Tongue (tissue), 2 donors: ENCODE measurements around the gene C1orf52. TPM values are rescaled to one million over a fixed set of nuclear protein-coding genes. Genes with fewer than 3 reads are reported as not detected.
"Not testable (repeated sequence)": the region's sequence is repeated elsewhere in the genome, so short reads cannot be mapped to it uniquely, and the experiment has no call there.

Source experiments
- DNase-seq: peaks from one replicate; pipeline ENCODE4 v3.0.0-alpha.2; 2015
- total RNA-seq: library from RNA; depleted of rRNA; stranded (reverse); fragments of >200 nt; gene quantifications from one replicate; pipeline ENCODE4 v1.2.3, GENCODE V29; 2014

The C1orf52 gene
- total RNA-seq, 1 donor from 2014 or later: 16.7 TPM

DNA sequence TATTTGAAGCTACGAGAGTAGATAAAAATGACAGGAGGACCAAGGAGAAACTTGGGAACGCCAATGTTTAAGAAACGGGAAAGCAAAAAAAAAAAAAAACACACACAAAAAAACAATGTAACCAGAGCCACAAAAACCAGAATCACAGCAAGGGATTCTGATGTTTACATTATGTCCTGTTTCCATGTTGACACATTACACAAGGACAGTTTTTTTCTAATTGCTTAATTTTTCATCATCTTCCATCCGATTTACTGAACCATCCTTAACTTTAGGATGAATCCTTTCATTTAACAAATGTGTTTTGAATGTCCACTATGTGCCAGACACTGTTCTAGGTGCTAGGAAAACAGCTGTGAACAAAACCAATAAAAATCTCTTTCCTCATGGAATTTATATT lies 18.3 kb upstream of the C1orf52 start:
- DNase-seq: no peak

DNA sequence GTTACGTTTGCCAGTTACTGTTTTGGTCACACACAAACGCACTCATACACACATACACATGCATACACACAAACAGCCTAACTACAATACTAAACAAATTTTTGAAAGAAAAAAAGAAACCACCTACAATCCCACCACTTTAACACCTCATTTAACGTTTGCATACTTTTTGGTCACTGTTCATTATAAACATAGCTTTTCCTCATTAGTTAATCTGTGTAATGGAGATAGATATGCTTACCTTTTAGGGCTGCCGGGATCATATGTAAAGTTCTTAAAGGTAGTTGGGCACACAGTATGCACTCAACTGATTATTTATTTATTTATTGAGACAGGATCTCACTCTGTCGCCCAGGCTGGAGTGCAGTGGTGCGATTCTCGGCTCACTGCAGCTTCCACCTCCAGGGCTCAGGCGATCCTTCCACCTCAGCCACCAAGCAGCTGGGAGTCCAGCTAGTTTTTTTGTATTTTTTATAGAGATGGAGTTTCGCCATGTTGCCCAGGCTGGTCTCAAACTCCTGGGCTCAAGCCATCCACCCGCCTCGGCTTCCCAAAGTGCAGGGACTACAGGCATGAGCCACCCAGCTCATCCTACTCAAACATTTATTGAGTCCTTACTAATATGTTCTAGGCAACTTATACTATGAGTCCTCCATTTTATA lies 17.6 kb upstream of the C1orf52 start:
- DNase-seq: no peak

DNA sequence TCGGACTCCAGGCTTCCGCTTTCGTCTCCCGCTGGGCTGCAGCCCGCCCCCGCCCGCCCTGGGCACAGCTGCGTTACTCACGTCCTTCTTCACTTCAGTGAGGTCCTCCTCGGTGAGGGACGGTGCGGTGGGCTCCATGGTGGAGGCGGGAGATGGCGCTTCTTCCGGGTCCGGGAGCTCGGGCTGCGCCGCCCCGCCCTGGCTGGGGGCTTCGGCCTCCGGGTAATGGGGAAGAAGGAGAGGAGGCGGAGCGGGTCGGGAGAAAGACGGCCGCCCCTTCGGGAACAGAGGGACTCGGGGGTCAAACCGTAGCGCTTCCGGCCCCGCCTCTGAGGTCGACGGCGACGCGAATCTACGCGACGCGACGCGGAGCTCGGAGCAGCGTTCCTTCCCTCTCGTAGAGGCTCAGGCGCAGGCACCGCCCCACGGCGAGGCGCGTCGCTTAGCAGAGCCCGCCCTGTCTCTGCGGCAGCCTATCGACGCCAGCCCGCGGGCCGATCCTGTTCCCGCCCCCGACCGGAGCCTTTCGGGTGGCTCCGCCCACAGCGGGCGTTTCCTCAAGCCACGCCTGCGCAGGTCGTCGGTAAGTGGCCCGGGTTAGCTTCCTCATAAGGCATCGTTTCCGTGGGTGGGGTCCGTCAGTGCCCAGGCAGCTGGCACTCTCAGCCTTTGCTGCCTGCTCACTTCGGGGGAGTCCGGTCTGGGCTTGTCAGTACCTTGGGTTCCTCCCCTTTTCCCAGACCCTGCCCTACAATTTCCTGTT lies 16.9 kb upstream of the C1orf52 start, which contains the start of gene BCL10:
TSS of gene BCL10 (minus strand) at position 418 of the 763 bp plus-strand sequence. CDS start at position 138, 280 bp downstream.
- DNase-seq: peak; percentile 99

DNA sequence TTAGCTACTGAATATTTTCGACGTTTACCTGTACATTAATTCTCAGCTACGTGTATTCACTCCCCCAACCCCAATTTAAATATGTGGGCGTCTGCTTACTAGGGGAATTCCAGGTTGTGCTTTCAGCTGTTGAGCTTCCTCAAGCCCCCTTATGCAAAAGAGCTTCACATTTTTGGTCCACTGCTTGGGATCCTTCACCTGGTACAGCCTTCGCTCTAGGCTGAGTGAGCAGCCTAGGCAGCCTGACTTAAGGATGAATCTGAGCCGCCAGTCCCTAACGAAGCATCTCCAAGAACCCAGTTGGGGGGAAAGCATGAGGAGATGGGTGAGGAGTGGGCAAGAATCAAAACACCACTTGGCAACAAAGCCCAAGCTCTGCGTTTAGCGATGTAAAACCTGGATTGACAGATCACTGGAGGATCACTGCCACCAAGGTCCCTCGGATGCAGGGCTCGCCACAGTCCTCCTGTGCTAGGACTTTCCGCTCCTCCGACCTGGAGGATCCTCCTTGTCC lies 16.3 kb upstream of the C1orf52 start:
- no peak for DNase-seq

DNA sequence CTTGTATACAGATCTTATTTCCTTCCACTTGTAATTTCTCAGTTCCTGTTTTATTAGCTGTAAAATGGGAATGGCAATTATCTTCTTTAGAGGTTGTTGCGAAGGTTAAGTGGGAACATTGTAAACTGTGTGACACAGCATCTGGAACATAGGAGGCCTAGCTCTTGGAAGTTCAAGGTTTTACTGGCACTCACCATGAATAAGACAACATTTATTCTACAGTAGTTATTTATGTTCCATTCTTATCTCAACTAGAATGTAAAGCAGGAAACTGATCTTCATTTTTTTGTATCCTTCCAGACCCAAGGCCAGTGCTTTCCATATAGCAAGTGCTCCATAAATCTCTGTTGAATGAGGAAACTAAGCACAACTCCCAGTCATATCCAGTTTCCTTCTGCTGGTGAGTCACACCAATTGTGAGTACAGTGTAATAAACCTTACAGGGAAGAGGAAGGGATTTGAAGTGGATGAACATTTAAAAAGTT lies 15.5 kb upstream of the C1orf52 start:
- peak; percentile 21 for DNase-seq

DNA sequence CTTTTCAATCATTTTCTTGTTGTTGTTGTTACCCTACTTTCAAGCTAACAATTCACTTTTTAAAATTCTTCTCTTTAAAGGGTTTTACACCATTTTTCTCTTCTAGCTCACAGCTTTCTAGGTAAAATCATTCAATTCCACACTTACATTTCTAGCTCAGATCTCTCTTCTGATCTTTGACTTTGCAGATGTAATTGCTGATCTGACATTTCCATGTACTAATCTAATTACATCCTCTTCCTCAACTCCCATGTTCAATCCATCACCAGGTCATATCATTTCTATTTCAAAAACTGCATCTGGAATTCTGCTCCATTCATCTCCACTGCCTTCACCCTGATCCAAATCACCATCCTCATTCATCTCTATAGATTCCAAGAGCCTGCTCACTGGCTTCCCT lies 13.9 kb upstream of the C1orf52 start:
- DNase-seq: no peak

DNA sequence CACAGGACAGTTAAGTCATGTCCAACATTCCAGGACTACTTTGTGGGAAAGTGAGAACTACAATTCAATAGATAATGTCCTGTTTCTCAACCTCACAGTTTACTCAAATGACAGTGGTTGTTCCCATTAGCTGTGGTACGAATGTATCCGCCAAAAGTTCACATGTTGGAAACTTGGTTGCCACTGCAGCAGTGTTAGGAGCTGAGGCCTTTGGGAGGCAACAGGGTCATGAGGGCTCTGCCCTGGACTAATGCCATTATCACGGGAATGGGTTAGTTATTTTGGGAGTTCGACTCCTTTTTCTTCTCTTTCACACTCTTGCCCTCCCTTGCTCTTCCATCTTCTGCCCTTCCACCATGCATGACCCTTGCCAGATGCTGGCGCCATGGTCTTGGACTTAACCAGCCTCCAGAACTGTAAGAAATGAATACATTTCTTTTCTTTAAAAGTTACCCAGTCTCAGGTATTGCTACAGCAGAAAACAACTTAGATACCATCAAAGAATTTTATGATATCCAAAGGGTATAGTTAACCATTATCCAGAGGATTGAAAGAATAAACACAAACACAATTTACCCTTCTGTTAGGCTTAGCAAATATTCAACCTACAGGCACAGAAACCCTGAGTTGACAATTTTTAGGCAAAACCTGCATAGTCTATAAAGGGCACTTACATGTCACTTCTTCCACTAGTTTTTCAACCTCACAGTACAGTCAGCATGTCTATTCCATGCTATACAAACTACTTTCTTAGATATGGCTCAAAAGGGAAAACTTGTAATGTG lies 9.5 kb upstream of the C1orf52 start:
- no peak for DNase-seq

DNA sequence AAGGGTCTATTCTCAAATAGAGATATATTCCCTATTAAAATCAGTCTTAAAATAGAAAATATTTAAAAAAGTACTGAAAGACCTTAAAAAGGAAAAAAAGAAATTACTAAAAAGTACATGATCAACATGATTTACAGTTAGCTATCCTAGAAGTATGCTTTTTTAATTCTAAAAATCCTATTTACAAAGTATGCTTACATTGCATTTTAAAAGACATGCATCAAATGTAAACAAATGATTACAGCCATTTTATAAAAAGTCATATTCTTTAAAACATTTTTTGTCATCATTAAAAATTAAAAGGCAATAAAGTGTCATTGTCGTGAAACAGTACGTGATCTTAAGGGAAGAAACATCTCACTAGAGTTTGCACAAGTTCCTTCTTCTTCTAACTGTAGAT lies 7.9 kb upstream of the C1orf52 start:
- no peak for DNase-seq

DNA sequence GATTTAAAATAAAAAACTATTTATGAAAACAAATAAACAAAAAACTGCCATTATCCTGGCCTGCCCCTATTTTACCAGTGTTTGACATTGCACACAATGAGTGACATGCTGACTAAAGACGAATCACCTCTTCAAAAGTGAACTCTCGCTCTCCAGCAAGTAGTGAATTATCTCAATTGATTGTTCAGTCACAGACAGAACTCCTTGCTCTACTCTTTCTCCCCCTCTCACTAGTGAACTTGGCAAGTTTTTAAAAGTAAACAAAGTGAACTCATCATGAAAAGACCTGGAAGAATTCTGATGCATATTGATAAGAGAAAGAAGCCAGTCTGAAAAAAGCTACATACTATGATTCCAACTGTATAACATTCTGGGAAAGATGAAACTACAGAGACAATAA lies 4.7 kb upstream of the C1orf52 start:
- DNase-seq: no peak

DNA sequence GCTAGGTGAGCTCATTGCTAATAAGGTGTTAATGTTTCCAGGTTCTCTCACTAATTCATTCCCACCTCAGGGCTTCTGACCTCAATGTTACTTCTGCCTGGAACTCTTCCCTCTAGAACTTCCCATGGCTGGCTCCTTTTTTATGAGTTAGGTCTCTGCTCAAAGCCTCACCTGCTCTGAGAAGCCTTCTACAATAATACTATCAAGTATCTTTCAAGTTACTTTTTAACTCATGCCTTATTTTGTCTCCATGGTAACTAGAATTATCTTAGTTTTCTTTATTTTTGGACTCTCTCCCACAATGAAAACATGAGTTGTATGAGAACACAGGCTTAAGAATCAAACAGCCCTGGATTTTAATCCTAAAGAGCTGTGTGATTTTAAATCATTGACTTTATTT lies 3.5 kb upstream of the C1orf52 start:
- DNase-seq: no peak

DNA sequence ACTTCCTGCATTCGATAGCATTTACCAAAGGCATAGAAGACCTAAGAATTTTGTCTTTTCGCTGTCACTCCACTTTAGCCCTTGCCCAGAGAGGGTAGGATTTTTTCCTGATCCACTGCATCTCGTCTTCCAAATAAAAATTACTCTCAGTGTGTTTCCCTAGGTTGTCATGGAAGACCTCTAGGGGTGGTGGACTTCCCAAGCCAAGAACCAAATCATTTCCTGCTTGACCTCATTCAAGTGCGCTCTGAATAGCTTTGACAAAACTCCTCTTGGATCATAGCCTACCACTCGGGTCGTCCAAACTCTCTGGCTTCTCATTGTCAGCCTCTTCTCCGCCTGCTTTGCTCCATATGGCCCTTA lies 431 bp upstream of the C1orf52 start:
- peak; percentile 81 for DNase-seq

DNA sequence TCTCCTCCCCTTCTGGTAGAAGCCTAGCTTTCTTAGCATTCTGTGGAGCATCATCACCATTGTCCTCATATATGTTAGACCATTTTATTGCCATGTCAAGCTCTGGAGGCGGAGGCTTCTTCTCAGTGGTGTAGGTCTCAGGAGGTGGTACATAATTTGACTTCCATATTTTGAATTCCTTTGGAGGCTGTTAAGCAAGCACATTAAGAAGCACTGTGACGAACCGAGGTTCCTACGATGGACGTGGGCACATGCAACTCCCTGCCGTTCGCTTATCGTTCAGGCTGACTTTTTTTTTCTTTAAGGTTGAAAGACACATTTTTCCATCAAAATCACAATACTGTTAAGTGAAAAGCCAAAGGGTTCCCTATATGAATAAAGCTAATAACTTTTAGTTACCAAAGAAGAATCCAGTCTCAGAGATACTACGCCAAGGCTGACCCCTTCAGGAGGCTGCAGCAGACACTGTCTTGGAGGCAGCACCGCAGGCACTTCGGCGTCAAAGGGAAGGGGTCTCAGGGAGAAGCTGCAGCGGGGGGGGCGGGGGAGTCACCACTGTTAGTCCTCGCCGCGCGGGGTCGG lies 835 bp downstream of the C1orf52 start:
- peak; percentile 29 for DNase-seq

DNA sequence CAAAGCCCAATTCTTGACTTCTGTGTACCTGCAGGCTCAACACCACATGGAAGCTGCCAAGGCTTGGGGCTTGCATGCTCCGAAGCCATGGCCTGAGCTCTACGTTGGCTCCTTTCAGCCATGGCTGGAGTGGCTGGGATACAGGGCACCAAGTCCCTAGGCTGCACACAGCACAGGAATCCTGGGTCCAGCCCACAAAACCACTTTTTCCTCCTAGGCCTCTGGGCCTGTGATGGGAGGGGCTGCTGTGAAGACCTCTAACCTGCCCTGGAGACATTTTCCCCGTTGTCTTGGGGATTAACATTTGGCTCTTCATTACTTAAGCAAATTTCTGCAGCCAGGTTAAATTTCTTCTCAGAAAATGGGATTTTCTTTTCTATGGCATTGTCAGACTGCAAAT lies 10.4 kb downstream of the C1orf52 start:
- DNase-seq: not testable (repeated sequence)

DNA sequence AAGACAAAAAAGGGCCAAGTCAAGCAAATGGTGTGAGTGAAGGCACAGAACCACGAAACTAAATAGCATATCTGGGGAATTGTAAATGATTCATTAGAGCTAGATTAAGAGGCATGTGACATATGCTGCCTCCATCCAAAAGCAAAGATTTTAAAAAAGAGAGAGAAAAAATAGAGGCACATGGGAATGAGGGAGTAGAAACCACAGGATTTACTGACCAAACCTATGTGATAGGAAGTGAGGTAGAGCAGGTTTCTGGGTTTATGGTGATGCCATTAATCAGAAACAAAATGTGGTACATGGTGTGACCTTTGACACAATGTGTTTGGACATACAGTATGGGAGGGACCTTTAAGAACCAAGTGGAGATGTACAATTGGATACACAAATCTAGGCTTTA lies 13.6 kb downstream of the C1orf52 start:
- DNase-seq: no peak

DNA sequence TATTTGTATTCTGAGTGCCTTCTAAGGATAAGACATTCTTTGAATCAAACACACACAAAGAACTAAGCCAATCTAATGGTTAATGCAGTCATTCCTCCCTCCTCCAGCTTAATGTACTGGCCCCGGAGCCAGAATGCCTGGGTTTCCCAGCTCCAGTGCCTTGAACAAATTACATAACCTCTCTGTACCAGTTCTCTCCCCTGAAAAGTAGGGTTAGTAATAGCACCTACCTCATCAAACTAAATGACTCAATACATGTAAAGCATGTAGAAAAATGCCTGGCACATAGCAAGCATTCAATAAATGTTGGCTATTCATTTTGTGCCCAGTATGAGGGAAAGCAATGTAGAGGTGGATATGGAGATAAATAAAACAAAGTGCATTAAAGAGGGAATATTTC lies 14.0 kb downstream of the C1orf52 start:
- DNase-seq: no peak

DNA sequence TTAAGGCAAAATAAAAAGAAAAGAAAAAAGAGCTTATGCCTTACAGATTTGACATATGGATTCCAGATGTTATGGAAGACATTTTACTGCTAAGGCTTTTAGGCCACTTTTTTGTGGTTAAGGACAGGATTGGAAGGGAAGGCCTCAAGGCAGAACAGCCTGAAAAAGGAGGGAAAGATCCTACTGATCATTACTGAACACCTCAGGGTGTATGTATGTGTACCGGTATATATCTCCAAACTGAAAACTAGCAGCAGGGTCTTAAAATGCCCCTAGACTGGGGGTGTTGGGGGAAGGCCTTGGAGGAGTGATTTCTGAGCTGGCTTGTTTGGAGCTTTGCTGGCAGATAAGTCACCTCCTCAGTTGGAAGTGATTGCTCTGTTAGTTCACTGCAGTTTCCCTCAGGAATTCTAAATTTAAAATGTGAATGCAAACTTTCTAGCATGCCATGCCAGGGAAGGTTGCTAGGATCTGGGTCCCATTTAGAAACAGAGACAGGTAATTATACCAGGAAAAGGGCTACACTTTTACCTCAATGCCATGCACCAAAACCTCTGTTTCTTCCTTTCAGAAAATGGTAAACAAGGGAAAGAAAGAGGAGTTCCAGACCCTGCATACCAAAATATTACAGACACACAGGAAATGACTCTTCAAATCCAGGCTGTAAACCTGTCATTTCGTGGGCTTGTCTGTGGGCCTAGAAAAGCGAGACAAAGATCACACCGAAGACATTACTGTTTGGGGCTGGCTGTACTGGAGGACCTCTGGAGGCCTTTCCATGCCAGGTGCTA lies 15.0 kb downstream of the C1orf52 start:
- peak; percentile 69 for DNase-seq

DNA sequence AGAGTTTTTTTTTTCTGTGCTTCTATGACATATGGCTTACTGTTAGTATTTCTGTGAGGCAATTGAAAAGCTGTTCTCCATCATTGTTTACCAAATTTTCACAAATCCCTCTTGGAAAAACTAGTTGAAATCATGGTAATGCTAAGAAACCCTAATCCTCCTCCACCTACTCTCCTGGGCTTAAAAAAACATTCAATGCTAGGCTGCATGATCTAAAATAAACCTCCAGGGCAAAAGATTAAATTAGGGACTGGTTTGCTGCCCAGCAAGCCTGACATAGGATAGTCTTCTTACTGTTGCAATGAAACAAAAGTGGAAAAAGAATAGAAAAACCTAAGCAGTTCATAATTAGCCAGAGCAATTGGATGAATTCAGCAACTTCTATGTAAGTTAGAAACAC lies 16.1 kb downstream of the C1orf52 start:
- DNase-seq: peak; percentile 50

DNA sequence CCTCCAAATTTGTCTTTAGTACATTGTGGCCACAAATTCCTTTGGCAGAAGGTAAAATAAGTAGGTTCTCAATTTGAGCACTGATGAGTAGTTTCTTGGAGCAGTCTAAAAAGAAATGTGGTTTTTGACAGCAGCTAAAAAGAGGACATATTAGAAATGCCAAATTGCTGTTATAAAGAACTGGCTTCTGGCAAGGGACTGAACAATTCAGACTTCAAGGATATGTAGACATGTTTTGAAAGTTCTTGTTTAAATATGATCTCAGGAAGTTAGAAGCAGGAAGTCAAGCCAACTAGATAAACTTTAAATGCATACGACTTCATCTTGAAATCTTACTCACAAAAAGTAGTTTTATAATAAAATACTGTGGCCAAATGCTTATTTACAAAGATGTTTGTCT lies 18.8 kb downstream of the C1orf52 start:
- DNase-seq: peak; percentile 53

DNA sequence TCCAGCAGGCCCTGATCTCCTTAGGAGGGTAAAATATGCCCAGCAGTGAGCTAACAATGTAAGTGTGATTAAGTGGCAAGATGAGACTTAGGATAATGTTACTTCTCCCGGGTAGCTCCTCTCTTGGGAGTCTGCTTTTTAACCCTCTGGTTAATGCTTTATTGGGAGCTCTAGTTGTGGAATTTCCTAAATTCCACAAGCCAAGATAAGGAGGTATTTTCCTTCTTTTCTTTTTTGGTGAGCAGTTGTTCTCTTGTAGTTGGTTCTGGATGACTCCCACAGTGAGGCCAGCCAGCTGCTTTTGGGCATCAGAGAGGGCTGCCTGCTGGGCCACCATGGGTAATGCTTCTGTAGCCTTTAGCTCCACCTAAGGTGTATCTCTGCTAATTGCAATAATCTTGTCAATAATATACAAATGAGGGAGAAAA lies 19.3 kb downstream of the C1orf52 start:
- DNase-seq: no peak

DNA sequence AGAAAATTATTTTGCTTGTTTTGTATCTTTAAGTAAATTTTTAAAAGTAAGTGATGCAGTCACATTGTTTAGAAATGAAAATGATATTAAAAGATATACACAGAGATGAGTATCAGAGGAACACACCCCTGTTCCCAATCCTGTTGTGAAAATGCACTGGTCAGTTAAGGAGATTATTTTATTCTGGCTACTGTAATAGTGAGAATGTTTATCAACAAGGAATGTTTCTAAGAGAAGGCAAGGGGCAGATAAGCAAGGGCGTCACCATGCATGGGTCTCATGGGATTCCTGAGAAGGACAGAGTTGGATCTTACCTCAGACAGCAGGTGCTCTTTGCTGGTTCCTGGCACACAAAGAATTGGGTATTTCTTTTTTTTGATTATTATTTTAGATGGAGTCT lies 21.8 kb downstream of the C1orf52 start:
- DNase-seq: no peak

DNA sequence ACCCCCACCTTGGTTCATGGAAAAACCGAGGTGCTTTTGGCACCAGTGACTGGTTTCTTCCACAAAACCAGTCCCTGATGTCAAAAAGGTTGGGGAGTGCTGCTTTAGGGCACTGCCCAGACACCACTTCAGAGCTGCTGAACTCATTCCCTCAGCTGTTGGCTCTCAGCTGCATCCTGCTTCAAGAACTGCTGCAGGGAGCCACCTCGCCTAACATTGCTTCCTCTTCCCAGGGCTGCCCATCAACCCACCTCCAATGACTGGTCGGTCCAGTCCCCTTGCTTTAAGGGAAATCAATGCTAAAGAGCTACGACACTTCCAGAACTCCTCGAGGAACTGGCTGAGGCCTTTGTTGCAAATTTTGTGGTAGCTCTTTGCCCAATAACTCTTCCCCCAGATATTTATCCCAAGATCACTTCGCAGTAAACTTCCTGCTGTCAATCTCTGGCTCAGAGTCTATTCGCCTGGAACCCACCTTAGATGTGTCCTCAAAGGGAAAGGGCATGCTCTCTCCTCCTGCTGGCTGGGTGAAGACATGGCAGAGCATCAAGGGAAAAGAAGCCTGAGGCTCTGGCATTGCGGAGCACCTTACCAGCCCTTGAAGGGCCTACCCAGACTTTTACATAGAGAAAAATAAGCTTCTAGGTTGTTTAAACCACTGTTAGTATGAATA lies 29.0 kb downstream of the C1orf52 start:
- DNase-seq: no peak
